Testis (tissue), 3 donors: Measurements from ENCODE around the gene WDR74. TPM values are rescaled to one million over a fixed set of nuclear protein-coding genes. Genes with fewer than 3 reads are reported as not detected.

Source experiments
- DNase-seq: peaks from one replicate; pipeline ENCODE4 v3.0.0-alpha.2; 2019
- H3K27ac ChIP-seq, 2 donors: fragments of 200-600 bp; sonication (generic); one replicate each; pipeline ENCODE4 v1.5.1; 2019
- H3K27me3 ChIP-seq: fragments of 200-600 bp; sonication (generic); one replicate; pipeline ENCODE4 v1.5.1; 2019
- H3K36me3 ChIP-seq: fragments of 200-600 bp; sonication (generic); one replicate; pipeline ENCODE4 v1.5.1; 2017; ENCODE audit warnings: low read depth; ENCODE audit errors: missing control alignments
- H3K4me1 ChIP-seq: fragments of 200-600 bp; sonication (generic); one replicate; pipeline ENCODE4 v1.5.1; 2019
- H3K4me3 ChIP-seq, 2 donors: fragments of 200-600 bp; sonication (generic); one replicate each; pipeline ENCODE4 v1.5.1; 2017 to 2019
- H3K9me3 ChIP-seq: fragments of 200-600 bp; sonication (generic); one replicate; pipeline ENCODE4 v1.5.1; 2017
- POLR2A ChIP-seq: fragments of 450-650 bp; IDR thresholded peaks from one replicate; pipeline ENCODE4 v1.6.1; 2017; ENCODE audit warnings: antibody characterized with exemption, mild to moderate bottlenecking, moderate library complexity
- WGBS, 2 donors: methylation state at CpG; one replicate each; pipeline ENCODE4 v1.1.5; 2018; 5-methylcytosine and 5-hydroxymethylcytosine counted together
- intact Hi-C: fragments of 100-400 bp; cut with DNase I; formaldehyde crosslinking; loops from one replicate; pipeline ENCODE4 v1.15.1; 2023; ENCODE audit warnings: low total_unique reads
- polyA plus RNA-seq: library from polyadenylated mRNA; stranded (reverse); fragments of 350-450 nt; fragmentation: Illumina TruSeq; extraction: RNeasy Lipid Tissue Mini Kit (QIAGEN cat#74804); gene quantifications from one replicate; pipeline ENCODE4 v1.2.3, GENCODE V29; 2014; ENCODE audit warnings: low read depth, low replicate concordance; ENCODE audit not compliant: insufficient read depth
- total RNA-seq, 2 donors: library from RNA; depleted of rRNA; stranded (reverse); fragments of >200 nt; gene quantifications; one replicate each; pipeline ENCODE4 v1.2.3, GENCODE V29; 2016
- TF ChIP-seq, protein P1 (sequence below), 3 experiments: fragments of 450-650 bp in 2 of 3; fragments of 200-600 bp in 1 of 3; sonication (generic) in 1 of 3; IDR thresholded peaks; one replicate each; pipeline ENCODE4 v1.5.1; 2016 to 2019; ENCODE audit warnings: antibody characterized with exemption in 3 of 3, mild to moderate bottlenecking in 2 of 3, moderate library complexity in 1 of 3

WDR74 gene
- total and polyA plus RNA-seq, 3 donors from 2014 or later, result 33.4 to 46.7 (median 39.0) TPM

DNA sequence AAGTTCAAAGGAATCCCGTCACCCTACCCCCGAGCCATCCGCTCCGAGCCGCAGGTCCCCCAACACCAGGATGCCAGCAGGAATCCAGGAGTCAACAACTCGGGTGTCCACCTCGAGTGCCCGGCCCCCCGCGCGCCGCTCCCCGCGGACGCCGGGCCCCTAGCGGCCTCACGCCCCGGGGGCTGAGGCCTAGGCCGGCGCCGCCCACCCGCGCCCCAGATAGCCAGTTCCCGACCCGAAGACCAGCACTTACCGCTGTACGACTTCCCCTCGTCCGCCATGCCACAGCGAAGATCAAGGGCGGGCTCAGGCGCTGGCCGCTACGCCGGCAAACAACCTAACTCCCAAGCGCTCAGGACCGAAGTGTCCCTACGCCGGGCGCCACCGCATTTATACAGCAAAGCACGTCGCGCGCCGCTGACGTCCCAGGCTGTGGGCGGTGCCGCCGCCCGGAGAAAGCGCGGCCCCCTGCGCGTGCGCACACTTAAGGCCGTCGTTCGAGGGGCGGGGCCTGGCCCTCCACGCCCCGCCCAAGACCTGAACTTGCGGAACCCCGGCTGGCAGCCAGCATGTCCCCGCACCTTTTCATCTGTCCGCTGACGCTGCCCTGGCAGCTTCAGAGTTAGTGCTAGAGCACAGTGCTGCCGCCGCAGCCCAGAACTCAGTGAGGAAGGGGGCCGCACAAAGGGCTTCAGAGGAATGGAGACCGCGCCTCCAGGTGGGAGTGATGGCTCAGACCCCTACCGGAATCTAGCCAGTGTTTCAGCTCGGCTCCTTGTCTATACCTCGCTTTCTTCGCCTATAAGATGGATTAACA, 34.1 kb downstream of the WDR74 start, which contains the start of gene NXF1:
NXF1 (minus strand) TSS at position 365 of the 817 bp plus-strand sequence; CDS start at position 281, 84 bp downstream.
- Histone ChIP-seq H3K4me3 (peak within 1 kb of the TSS; percentile 75 to 95), H3K9me3 (no peaks in the 10 kb centered on the region), H3K27ac (peak within 1 kb of the TSS; percentile 80 to 92), H3K36me3 (no peaks in the 10 kb centered on the region), H3K4me1 (peaks cover 10% of the 10 kb centered on the region), H3K27me3 (no peaks in the 10 kb centered on the region)
- intact Hi-C loops, result no loop called here
- TF ChIP-seq, protein P1, sequence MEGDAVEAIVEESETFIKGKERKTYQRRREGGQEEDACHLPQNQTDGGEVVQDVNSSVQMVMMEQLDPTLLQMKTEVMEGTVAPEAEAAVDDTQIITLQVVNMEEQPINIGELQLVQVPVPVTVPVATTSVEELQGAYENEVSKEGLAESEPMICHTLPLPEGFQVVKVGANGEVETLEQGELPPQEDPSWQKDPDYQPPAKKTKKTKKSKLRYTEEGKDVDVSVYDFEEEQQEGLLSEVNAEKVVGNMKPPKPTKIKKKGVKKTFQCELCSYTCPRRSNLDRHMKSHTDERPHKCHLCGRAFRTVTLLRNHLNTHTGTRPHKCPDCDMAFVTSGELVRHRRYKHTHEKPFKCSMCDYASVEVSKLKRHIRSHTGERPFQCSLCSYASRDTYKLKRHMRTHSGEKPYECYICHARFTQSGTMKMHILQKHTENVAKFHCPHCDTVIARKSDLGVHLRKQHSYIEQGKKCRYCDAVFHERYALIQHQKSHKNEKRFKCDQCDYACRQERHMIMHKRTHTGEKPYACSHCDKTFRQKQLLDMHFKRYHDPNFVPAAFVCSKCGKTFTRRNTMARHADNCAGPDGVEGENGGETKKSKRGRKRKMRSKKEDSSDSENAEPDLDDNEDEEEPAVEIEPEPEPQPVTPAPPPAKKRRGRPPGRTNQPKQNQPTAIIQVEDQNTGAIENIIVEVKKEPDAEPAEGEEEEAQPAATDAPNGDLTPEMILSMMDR (IDR thresholded peaks at IDR 0.05), result peak in 1 of 3 experiments; percentile 8
- peak; percentile 97 for TF ChIP-seq POLR2A
- WGBS, 2 donors, result 0% methylated on average over 9 to 52 of the region's 77 CpGs
- DNase-seq, result peak; percentile 96

DNA sequence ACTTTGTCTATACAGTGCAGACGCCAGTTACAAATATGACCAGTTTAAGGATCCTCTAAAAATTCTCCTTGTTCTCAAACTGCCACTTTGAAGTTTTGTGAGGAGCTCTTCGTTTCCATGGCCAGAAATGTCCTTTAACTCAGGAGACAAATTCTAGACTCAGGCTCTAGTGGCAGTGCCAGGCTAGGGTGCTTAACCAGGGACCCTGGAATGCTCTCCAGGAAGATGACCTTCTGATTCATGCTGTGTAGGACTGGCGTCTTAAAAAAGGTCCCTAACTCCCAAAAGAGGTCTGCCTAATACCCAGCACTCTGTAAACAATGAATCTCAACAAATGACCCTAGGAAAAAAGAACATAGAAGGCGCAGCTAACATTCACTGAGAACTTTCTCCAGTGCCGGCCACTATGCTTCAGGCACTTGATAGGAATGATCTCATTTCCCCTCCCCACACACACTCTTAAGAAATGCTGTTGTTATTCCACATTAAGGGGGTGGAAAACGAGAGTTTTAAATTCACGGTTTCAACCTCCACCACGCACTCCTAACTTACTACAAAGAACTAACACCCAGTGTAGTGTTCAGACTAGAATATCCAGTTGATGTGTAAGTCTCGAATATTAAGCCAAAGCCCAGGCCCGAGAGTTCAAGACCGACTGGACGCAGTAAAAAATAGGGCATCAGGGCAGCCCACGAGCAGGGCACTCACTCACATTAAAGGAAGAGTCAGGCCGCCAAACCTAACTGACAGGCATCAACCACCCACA, 34.9 kb downstream of the WDR74 start:
- 1 to 4% methylated on average over 14 of the region's 14 CpGs for WGBS, 2 donors
- intact Hi-C loops, result no loop called here
- Histone ChIP-seq H3K9me3 (no peaks in the 10 kb centered on the region), H3K27me3 (no peaks in the 10 kb centered on the region), H3K36me3 (no peaks in the 10 kb centered on the region), H3K4me3 (peak overlapping the region; percentile 75 to 95), H3K27ac (peak overlapping the region; percentile 80 to 92), H3K4me1 (peaks cover 10% of the 10 kb centered on the region)
- DNase-seq, result peak; percentile 28
- TF ChIP-seq POLR2A, result no peak
- TF ChIP-seq, protein P1 (IDR thresholded peaks at IDR 0.05), result no peak

DNA sequence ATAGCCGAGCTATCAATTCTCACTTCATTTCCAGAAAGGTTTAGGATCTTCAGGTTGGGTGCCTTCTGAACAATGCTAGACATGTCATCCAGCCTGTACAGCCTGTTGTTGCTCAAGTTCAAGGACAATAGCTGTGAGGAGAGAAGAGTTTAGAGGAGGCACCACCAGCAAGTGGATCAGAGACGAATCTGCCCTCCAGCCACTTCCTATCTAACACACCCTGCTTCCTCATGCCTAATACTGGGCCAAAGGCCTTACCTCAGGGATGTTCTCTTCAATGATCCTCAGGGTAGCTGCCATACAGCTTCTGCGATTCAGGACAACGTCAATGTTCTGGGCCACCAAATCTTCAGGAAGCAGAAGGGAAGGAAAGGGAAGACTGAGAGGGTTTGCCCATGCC, 38.3 kb downstream of the WDR74 start:
- 78 to 88% methylated on average over 4 of the region's 4 CpGs for WGBS, 2 donors
- Histone ChIP-seq H3K27ac (no peak overlapping the region), H3K27me3 (no peaks in the 10 kb centered on the region), H3K4me1 (peaks cover 10% of the 10 kb centered on the region), H3K36me3 (no peaks in the 10 kb centered on the region), H3K9me3 (no peaks in the 10 kb centered on the region), H3K4me3 (no peak overlapping the region)
- intact Hi-C loops, result no loop called here
- TF ChIP-seq, protein P1 (IDR thresholded peaks at IDR 0.05), result no peak
- no peak for TF ChIP-seq POLR2A
- no peak for DNase-seq

DNA sequence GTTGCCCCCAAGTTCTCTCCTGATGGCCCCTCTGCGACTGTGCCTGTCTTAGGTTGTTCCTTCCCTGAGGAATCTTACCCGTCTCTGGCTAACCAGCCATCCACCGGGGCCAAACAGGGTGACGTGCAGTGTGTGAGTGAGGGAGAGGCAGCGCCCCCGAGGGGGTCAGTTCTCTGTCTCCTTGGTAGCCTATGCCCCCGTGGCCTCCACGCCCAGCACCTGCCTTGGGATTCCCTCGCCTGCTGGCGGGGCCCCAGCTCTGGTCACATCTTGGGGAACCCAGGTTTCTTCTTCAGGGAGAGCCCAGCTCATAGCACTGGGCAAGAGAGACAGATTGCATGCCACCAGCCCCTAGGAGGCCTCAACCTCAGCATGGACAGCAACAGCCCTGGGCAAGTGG, 39.9 kb downstream of the WDR74 start:
- H3K27me3 ChIP-seq, result no peaks in the 10 kb centered on the region
- DNase-seq, result no peak
- H3K27ac ChIP-seq, result no peak overlapping the region
- 87 to 95% methylated on average over 6 to 7 of the region's 10 CpGs for WGBS, 2 donors
- intact Hi-C loops, result no loop called here
- H3K9me3 ChIP-seq, result no peaks in the 10 kb centered on the region
- TF ChIP-seq, protein P1 (IDR thresholded peaks at IDR 0.05), result no peak
- TF ChIP-seq POLR2A, result no peak
- no peak overlapping the region for H3K4me3 ChIP-seq
- no peaks in the 10 kb centered on the region for H3K36me3 ChIP-seq
- H3K4me1 ChIP-seq, result peaks cover 11% of the 10 kb centered on the region
